Muscle layer of duodenum (tissue), 2 donors: ENCODE results near the gene MED7.

Experiments
- H3K27ac ChIP-seq: one replicate; pipeline ENCODE4 v1.7.0; 2013; ENCODE audit warnings: mild to moderate bottlenecking, low read length
- H3K27me3 ChIP-seq: one replicate; pipeline ENCODE4 v1.7.0; 2013; ENCODE audit warnings: low read depth, mild to moderate bottlenecking, control low read depth, low read length
- H3K36me3 ChIP-seq, 2 donors: one replicate each; pipeline ENCODE4 v1.7.0; 2013; ENCODE audit warnings: low read length in 2 of 2, control low read depth in 1 of 2, mild to moderate bottlenecking in 1 of 2; ENCODE audit not compliant: insufficient read depth in 2 of 2, control insufficient read depth in 1 of 2
- H3K4me1 ChIP-seq, 2 donors: one replicate each; pipeline ENCODE4 v1.7.0; 2013; ENCODE audit warnings: low read length in 2 of 2, mild to moderate bottlenecking in 2 of 2, control low read depth in 1 of 2, moderate library complexity in 1 of 2; ENCODE audit not compliant: insufficient read depth in 2 of 2, control insufficient read depth in 1 of 2
- H3K4me3 ChIP-seq, 2 donors: one replicate each; pipeline ENCODE4 v1.7.0; 2013; ENCODE audit warnings: low read length in 2 of 2, low read depth in 1 of 2, mild to moderate bottlenecking in 1 of 2
- H3K9me3 ChIP-seq, 2 donors: one replicate each; pipeline ENCODE4 v1.7.0; 2013; ENCODE audit warnings: low read length in 2 of 2, control low read depth in 1 of 2, mild to moderate bottlenecking in 1 of 2; ENCODE audit not compliant: control insufficient read depth in 1 of 2
- donor health status: healthy.

The MED7 gene

DNA sequence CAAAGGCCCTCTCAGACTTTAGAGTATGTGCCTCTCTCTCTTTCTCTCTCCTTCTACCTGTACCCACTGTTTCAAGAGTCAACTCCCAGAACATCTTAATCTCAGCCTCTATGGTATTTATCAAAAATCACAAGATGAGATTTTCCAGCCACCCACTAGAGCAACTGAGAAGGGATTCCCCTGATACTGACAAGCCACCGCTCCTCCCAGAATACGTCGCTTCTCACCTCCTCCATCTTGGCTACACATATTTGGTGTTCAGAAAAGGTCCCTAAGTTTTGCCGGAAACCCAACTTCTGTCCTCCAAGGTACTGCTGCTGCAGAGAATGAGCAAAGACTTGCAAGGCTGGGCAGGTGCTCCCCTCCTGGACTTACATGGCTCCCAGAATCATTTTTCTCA, 17.3 kb upstream of the MED7 start:
- Histone ChIP-seq H3K4me3 (no peak overlapping the region), H3K4me1 (no peaks in the 10 kb centered on the region), H3K27me3 (no peaks in the 10 kb centered on the region), H3K9me3 (no peaks in the 10 kb centered on the region), H3K36me3 (no peaks in the 10 kb centered on the region), H3K27ac (no peak overlapping the region)

DNA sequence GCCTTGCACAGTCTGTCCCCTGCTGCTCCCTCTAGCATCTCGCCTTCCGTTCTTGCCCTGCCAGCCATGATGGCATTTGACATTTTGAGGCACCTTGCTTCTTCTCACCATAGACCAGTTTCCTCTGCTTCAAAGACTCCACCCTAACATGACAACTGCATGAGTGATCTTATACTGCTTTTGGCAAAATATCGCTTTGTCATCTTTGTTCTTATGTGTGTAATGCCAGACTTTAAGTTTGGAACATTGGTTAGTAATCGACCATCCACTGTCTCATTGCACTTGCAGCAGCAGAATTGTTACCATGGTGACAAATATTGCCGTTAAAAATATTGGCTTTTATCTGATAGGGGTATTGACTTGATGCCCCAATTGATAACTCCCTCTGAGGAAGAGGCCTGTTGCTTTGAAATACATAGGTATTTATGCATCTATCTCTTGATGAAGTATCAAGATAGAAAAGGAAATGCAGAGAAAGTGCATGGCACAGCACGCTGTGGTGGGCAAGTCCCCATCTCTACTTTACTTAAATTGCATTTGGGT, 16.6 kb upstream of the MED7 start:
- H3K27me3 ChIP-seq = no peaks in the 10 kb centered on the region
- H3K9me3 ChIP-seq = no peaks in the 10 kb centered on the region
- no peaks in the 10 kb centered on the region for H3K36me3 ChIP-seq
- H3K27ac ChIP-seq = no peak overlapping the region
- no peaks in the 10 kb centered on the region for H3K4me1 ChIP-seq
- H3K4me3 ChIP-seq = no peak overlapping the region

DNA sequence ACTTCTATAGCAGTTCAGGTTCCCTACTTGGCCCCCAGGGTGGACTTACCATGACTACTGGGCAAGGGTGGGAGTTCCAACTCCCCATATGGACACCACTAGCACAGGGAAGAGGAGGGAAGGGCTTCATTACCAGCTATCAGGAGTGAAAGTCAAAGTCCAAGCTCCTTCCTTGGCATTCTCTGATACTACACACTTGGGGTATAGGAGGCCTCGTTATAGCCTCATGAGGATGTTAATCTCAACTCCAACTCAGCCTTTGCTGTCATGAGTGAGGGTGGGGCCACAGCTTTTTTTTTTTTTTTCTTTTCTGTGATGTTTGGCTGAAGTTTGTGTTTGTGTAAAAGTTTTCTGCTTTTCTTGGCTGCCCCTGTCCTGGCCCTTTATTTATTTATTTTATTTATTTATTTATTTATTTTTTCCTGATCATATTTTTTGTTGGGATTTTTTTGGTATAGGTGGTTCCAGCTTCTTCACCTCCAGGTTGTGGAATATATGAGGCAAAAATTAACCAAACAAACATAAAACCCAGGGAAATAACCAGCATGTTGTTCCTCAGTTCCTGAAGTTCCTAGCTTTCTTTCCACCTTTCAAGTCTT, 14.7 kb upstream of the MED7 start:
- Histone ChIP-seq H3K27ac (no peak overlapping the region), H3K36me3 (no peaks in the 10 kb centered on the region), H3K4me3 (no peak overlapping the region), H3K4me1 (no peaks in the 10 kb centered on the region), H3K27me3 (no peaks in the 10 kb centered on the region), H3K9me3 (no peaks in the 10 kb centered on the region)

DNA sequence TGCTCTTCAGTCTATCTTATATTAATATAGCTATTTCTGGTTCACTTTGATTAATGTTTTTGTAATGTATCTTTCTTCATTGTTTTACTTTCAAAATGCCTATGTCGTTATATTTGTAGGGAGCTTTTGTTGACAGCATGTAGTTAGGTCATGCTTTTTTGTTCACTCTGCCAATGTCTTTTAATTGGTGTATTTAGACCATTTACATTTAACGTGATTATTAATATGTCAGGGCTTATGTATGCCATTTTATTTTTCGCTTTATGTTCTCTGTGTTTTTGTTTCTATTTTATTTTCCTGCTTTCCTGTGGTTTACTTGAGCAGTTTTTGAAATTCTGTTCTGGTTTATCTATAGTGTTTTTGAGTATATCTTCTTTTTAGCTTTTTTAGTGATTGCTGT, 12.6 kb upstream of the MED7 start:
- H3K36me3 ChIP-seq = no peaks in the 10 kb centered on the region
- no peak overlapping the region for H3K27ac ChIP-seq
- no peaks in the 10 kb centered on the region for H3K27me3 ChIP-seq
- H3K4me3 ChIP-seq = no peak overlapping the region
- no peaks in the 10 kb centered on the region for H3K9me3 ChIP-seq
- no peaks in the 10 kb centered on the region for H3K4me1 ChIP-seq

DNA sequence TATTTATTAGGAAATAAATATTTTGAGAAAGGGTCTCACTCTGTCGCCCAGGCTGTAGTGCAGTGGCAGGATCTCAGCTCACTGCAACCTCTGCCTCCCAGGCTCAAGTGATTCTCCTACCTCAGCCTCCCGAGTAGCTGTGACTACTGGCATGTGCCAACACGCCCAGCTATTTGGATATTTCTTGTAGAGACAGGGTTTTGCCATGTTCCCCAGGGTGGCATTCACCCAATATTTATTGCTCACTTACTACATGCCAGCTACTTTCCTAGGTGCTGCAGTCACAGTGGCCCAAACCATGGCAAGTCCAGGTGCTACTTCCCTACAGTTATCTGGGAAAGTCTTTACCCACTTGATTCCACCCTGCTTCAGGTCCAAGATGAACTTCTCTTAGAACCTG, 8.3 kb upstream of the MED7 start:
- Histone ChIP-seq H3K27me3 (no peaks in the 10 kb centered on the region), H3K4me3 (no peak overlapping the region), H3K27ac (no peak overlapping the region), H3K4me1 (peaks cover 0 to 3% of the 10 kb centered on the region in 2 donors), H3K9me3 (no peaks in the 10 kb centered on the region), H3K36me3 (no peaks in the 10 kb centered on the region)

DNA sequence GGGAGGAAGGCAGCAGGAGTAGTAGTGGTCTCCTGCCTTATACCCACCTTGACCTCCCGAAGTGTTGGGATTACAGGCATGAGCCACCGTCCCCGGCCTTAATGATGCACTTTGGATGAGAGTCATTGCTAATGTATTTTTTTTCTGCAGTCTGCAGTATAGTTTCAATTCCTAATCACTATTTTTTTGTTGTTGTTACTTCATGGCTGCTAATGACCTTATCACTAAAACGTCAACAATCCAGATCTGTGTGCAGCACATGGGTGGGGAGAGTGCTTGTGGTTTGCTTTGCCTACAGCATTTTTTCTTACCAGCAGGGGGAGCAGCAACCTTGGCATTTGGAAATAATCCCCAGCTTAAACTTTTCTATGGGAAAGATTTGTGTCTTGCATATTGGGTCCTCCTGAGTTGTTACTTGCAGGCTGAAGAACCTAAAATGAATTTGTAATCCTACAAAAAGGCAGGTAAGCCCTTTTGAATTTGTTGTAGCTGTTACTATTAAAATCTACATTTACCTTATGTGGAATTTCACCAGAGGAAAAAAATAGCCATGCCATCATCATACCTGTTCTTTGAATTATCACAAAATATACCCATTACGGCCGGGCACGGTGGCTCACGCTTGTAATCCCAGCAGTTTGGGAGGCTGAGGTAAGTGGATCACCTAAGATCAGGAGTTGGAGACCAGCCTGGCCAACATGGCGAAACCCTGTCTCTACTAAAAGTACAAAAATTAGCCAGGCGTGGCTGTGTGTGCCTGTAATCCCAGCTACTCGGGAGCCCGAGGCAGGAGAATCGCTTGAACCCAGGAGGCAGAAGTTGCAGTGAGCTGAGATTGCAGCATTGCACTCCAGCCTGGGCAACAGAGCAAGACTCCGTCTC, 6.3 kb upstream of the MED7 start:
- H3K27ac ChIP-seq = no peak overlapping the region
- H3K27me3 ChIP-seq = no peaks in the 10 kb centered on the region
- H3K4me3 ChIP-seq = no peak overlapping the region
- H3K36me3 ChIP-seq = no peaks in the 10 kb centered on the region
- peaks cover 0 to 3% of the 10 kb centered on the region in 2 donors for H3K4me1 ChIP-seq
- no peaks in the 10 kb centered on the region for H3K9me3 ChIP-seq

DNA sequence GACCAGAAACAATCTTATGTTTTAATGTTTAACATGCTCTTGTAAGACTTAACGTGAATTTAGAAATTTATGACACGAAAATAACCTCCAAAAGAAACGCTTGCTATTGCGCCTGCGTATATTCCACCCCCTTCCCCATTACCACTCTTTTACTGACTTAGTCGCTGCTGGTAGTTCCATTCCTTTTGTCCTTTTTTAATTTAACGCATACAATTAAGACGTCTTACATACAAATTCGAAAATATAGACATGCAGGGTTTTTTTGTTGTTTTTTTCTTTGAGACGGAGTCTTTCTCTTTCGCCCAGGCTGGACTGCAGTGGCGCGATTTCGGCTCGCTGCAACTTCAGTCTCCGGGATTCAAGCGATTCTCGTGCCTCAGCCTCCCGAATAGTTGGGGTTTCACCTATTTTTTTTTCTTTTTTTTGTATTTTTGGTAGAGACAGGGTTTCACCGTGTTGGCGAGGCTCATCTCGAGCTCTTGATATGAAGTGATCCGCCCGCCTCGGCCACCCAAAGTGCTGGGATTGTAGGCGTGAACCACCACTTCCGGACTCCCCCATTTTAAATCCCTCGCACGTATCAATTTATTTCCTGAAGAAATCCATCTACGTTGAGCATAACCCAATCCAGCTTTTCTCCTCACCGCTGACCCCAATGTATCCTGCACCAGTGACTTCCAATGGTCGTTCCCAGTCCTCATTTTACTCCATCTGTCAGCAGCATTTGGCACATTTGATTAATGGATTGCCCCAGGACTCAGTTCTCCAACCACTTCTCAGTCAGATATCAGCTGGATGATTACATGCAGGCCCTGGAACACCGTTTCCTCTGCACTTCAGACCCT, 684 bp upstream of the MED7 start:
- H3K27me3 ChIP-seq = no peaks in the 10 kb centered on the region
- H3K4me1 ChIP-seq = peaks cover 8 to 17% of the 10 kb centered on the region in 2 donors
- H3K27ac ChIP-seq = peak overlapping the region; percentile 96
- H3K4me3 ChIP-seq = peak overlapping the region; percentile 91 to 93
- peaks cover 5 to 9% of the 10 kb centered on the region in 2 donors for H3K36me3 ChIP-seq
- H3K9me3 ChIP-seq = no peaks in the 10 kb centered on the region

DNA sequence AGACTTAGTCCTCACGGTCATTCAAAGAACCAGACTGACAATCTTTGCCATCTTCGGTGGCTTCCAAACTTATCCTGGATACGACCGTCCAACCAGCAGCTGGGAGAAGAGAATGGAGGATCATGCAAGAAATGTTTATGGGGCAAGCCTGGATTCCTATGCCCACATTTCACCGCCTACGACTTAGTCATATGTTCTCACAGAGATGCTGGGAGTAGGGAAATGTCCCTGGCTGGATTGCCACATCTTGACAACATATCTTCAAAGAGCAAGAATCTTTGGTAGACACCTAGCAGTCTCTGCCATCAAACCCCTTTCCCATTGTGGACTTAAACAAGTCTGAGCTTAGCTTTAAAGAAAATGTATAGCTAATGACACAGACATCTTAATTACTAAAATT, 5.0 kb downstream of the MED7 start:
- Histone ChIP-seq H3K4me3 (no peak overlapping the region), H3K9me3 (no peaks in the 10 kb centered on the region), H3K27ac (no peak overlapping the region), H3K27me3 (no peaks in the 10 kb centered on the region), H3K36me3 (peaks cover 19 to 21% of the 10 kb centered on the region in 2 donors), H3K4me1 (peaks cover 8 to 12% of the 10 kb centered on the region in 2 donors)

DNA sequence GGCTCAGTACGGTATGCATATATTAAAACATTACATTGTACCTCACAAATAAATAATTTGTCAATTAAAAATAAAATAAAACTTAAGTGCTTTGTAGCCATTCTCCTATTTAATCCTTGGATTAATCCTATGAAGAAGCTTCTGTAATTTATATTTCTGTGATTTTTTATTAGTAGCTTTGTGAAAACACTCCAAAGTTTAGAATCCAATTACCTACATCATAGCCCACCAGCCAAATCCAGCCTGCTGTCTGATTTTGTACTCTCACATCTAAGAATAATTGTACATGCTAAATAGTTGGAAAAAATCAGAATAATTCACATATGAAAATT, 10.4 kb downstream of the MED7 start:
- Histone ChIP-seq H3K27ac (no peak overlapping the region), H3K27me3 (no peaks in the 10 kb centered on the region), H3K9me3 (no peaks in the 10 kb centered on the region), H3K4me1 (no peaks in the 10 kb centered on the region), H3K36me3 (peaks cover under 1 to 5% of the 10 kb centered on the region in 2 donors), H3K4me3 (no peak overlapping the region)

DNA sequence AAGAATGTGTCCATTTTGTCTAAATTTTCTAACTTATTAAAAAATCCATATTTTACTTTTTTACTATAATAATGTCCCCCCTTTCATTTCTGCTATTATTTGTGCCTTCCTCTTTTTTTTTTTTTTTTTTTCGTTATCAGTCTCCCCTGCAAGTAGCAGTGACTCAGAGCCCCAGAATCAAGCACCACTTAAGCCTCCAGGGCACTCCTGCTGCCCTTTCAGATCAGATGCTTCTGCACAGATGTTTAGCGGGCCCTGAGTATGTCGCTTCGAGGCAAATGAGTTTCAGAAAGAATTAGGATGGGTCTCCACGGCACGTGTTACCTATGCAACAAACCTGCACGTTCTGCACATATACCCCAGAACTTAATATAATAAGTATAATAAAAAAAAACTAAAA, 11.7 kb downstream of the MED7 start:
- Histone ChIP-seq H3K4me1 (no peaks in the 10 kb centered on the region), H3K9me3 (no peaks in the 10 kb centered on the region), H3K27me3 (no peaks in the 10 kb centered on the region), H3K36me3 (no peaks in the 10 kb centered on the region), H3K27ac (no peak overlapping the region), H3K4me3 (no peak overlapping the region)

DNA sequence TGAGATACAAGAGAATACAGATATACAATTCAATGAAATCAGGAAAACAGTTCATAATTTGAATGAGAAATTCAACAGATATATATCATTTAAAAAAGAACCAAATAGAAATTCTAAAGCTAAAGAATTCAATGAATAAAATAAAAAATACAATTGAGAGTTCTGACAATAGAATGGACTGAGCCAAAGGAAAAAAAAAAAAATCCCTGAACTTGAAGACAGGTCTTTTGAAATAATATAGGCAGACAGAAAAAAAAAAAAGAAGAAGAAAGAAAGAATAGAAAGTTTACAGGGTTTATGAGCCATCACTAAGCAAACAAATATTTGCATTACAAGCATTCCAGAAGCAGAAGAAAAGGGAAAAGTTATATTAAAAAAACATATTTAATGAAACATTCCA, 21.0 kb downstream of the MED7 start:
- H3K4me3 ChIP-seq = no peak overlapping the region
- H3K36me3 ChIP-seq = no peaks in the 10 kb centered on the region
- no peaks in the 10 kb centered on the region for H3K4me1 ChIP-seq
- H3K27ac ChIP-seq = no peak overlapping the region
- no peaks in the 10 kb centered on the region for H3K9me3 ChIP-seq
- no peaks in the 10 kb centered on the region for H3K27me3 ChIP-seq
